Smooth muscle cell of the coronary artery (primary cell): Measurements from ENCODE around the gene LUC7L2. TPM values are rescaled to one million over a fixed set of nuclear protein-coding genes. Genes with fewer than 3 reads are reported as not detected.

Experiments used
- total RNA-seq: library from RNA; depleted of rRNA; stranded (reverse); fragments of >200 nt; gene quantifications from 2 replicates; pipeline ENCODE4 v1.2.3, GENCODE V29; 2014; ENCODE audit warnings: low replicate concordance

LUC7L2 gene
- 30.0 and 47.3 TPM in 2 replicates for total RNA-seq

GRCh38 chr7:139359366-139360209, at the start of gene LUC7L2:
Gene LUC7L2, plus strand, starts transcription at chr7:139359894. Its CDS starts 368 bp downstream, at chr7:139360262.

GRCh38 chr7:139341058-139341775, 18.5 kb upstream of the LUC7L2 start, which contains the start of gene FMC1:
Gene FMC1, plus strand, starts transcription at chr7:139341337. Its CDS starts 48 bp downstream, at chr7:139341385.

Other genes with a start within 250 kb of the LUC7L2 start
- gene UBN2, start 128.7 kb upstream of the LUC7L2 start, total RNA-seq = 2.3 and 2.9 TPM in 2 replicates
- 3.3 and 11.7 TPM in 2 replicates for gene FMC1, start 18.6 kb upstream of the LUC7L2 start, total RNA-seq
- gene KLRG2, start 123.8 kb downstream of the LUC7L2 start, total RNA-seq = 0.08 TPM in 1 of 2 replicates, not detected in the other
- not detected in 2 replicates for gene CLEC2L, start 163.8 kb downstream of the LUC7L2 start, total RNA-seq